Measurements from ENCODE around the gene HOMER3.

Gene HOMER3

GRCh38 chr19:18975869-18976268 is 34.9 kb upstream of the HOMER3 start:
- Histone ChIP-seq H3K4me2 (ENCODE audit: low read length) (no peak overlapping the region), H3K79me2 (ENCODE audit: insufficient read depth, low read length) (no peaks in the 10 kb centered on the region), H3K4me1 (ENCODE audit: insufficient read depth, low read length, severe bottlenecking) (no peaks in the 10 kb centered on the region), H3K9ac (ENCODE audit: low read length) (no peak overlapping the region), H3K27me3 (ENCODE audit: insufficient read depth, low read length) (no peaks in the 10 kb centered on the region), H3K9me3 (ENCODE audit: low read length) (no peaks in the 10 kb centered on the region), H3K36me3 (ENCODE audit: insufficient read depth, low read length) (no peaks in the 10 kb centered on the region), H4K20me1 (ENCODE audit: insufficient read depth, low read length) (no peaks in the 10 kb centered on the region), H3F3A (ENCODE audit: insufficient read depth, low read length) (no peaks in the 10 kb centered on the region), H3K4me3 (ENCODE audit: low read depth, low read length, poor library complexity, severe bottlenecking) (no peak overlapping the region), H2AFZ (ENCODE audit: low read length) (no peak overlapping the region), H3K9me2 (ENCODE audit: low read depth, low read length) (no peaks in the 10 kb centered on the region), H3K27ac (ENCODE audit: low read depth, low read length, poor library complexity, severe bottlenecking) (no peak overlapping the region)
- TF ChIP-seq, protein P1, sequence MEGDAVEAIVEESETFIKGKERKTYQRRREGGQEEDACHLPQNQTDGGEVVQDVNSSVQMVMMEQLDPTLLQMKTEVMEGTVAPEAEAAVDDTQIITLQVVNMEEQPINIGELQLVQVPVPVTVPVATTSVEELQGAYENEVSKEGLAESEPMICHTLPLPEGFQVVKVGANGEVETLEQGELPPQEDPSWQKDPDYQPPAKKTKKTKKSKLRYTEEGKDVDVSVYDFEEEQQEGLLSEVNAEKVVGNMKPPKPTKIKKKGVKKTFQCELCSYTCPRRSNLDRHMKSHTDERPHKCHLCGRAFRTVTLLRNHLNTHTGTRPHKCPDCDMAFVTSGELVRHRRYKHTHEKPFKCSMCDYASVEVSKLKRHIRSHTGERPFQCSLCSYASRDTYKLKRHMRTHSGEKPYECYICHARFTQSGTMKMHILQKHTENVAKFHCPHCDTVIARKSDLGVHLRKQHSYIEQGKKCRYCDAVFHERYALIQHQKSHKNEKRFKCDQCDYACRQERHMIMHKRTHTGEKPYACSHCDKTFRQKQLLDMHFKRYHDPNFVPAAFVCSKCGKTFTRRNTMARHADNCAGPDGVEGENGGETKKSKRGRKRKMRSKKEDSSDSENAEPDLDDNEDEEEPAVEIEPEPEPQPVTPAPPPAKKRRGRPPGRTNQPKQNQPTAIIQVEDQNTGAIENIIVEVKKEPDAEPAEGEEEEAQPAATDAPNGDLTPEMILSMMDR (IDR thresholded peaks at IDR 0.05; ENCODE audit: low read length): no peak
- TF ChIP-seq EZH2 (IDR thresholded peaks at IDR 0.05; ENCODE audit: borderline replicate concordance, low read length): no peak

- no peak overlapping the region for H3K27ac ChIP-seq (ENCODE audit: low read depth, low read length, poor library complexity, severe bottlenecking)
- TF ChIP-seq, protein P1 (IDR thresholded peaks at IDR 0.05; ENCODE audit: low read length): no peak
- no peak for TF ChIP-seq EZH2 (IDR thresholded peaks at IDR 0.05; ENCODE audit: borderline replicate concordance, low read length)
- H3K79me2 ChIP-seq (ENCODE audit: insufficient read depth, low read length): no peaks in the 10 kb centered on the region
- no peaks in the 10 kb centered on the region for H3K9me2 ChIP-seq (ENCODE audit: low read depth, low read length)
- no peaks in the 10 kb centered on the region for H3K36me3 ChIP-seq (ENCODE audit: insufficient read depth, low read length)
- no peaks in the 10 kb centered on the region for H3K27me3 ChIP-seq (ENCODE audit: insufficient read depth, low read length)
- no peak overlapping the region for H3K4me3 ChIP-seq (ENCODE audit: low read depth, low read length, poor library complexity, severe bottlenecking)
- H3K4me1 ChIP-seq (ENCODE audit: insufficient read depth, low read length, severe bottlenecking): no peaks in the 10 kb centered on the region
- no peak overlapping the region for H2AFZ ChIP-seq (ENCODE audit: low read length)
- no peaks in the 10 kb centered on the region for H4K20me1 ChIP-seq (ENCODE audit: insufficient read depth, low read length)
- no peak overlapping the region for H3K9ac ChIP-seq (ENCODE audit: low read length)
- no peaks in the 10 kb centered on the region for H3F3A ChIP-seq (ENCODE audit: insufficient read depth, low read length)
- H3K4me2 ChIP-seq (ENCODE audit: low read length): no peak overlapping the region
- H3K9me3 ChIP-seq (ENCODE audit: low read length): no peaks in the 10 kb centered on the region
These were observed 34.0 kb upstream of the HOMER3 start for GRCh38 chr19:18975011-18975410.

DNA sequence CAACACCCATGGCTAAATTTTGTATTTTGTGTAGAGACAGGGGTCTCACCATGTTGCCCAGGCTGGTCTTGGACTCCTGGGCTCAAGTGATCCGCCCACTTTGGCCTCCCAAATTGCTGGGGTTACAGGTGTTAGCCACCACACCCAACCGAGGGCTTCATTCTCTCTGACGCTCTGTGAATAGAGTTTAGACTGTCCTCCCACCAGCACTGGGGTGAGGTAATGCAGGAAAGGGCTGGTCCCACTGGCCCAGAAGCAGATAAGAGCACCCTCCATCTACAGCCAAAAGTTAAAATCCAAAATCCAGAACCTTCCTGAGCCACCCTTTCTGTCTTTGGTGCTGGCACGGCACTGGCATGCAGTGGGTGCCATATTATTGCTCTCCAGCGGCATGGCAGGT is 31.8 kb upstream of the HOMER3 start:
- Histone ChIP-seq H3K4me2 (ENCODE audit: low read length) (no peak overlapping the region), H3K27ac (ENCODE audit: low read depth, low read length, poor library complexity, severe bottlenecking) (no peak overlapping the region), H3K4me1 (ENCODE audit: insufficient read depth, low read length, severe bottlenecking) (no peaks in the 10 kb centered on the region)

More for the DNA sequence above, 31.8 kb upstream of the HOMER3 start:
- no peaks in the 10 kb centered on the region; the same call in 1 of the 2 replicates for H3K36me3 ChIP-seq (ENCODE audit: insufficient read depth, low read length)
- H3K9me3 ChIP-seq (ENCODE audit: low read length): no peaks in the 10 kb centered on the region
- no peak overlapping the region for H3K4me3 ChIP-seq (ENCODE audit: low read depth, low read length, poor library complexity, severe bottlenecking)
- H3K9ac ChIP-seq (ENCODE audit: low read length): no peak overlapping the region
- TF ChIP-seq, protein P1 (IDR thresholded peaks at IDR 0.05; ENCODE audit: low read length): no peak
- TF ChIP-seq EZH2 (IDR thresholded peaks at IDR 0.05; ENCODE audit: borderline replicate concordance, low read length): no peak
- H3F3A ChIP-seq (ENCODE audit: insufficient read depth, low read length): no peaks in the 10 kb centered on the region
- no peaks in the 10 kb centered on the region for H3K9me2 ChIP-seq (ENCODE audit: low read depth, low read length)
- no peak overlapping the region for H2AFZ ChIP-seq (ENCODE audit: low read length)
- H3K79me2 ChIP-seq (ENCODE audit: insufficient read depth, low read length): no peaks in the 10 kb centered on the region
- H3K27me3 ChIP-seq (ENCODE audit: insufficient read depth, low read length): no peaks in the 10 kb centered on the region
- no peaks in the 10 kb centered on the region for H4K20me1 ChIP-seq (ENCODE audit: insufficient read depth, low read length)

Data from OCI-LY1 (cell line).